H1 (cell line): ENCODE measurements around the gene SPOP. TPM values are rescaled to one million over a fixed set of nuclear protein-coding genes. Genes with fewer than 3 reads are reported as not detected.

Experiments used
- CTCF ChIA-PET: fragments of 300-600 bp; sonication (Branson Sonifier 250); formaldehyde crosslinking; loops from one replicate; lab custom pipeline; 2021; ENCODE audit not compliant: partially characterized antibody; lab: Charles Lee
- POLR2A ChIA-PET: fragments of 300-600 bp; sonication (Branson Sonifier 250); formaldehyde crosslinking; loops from one replicate; lab custom pipeline; 2021; ENCODE audit warnings: inconsistent platforms; ENCODE audit not compliant: partially characterized antibody; lab: Charles Lee
- DNase-seq, 2 experiments: peaks; one replicate each; pipeline versions ENCODE4 v3.0.0 to v3.0.0-alpha.2; 2010 to 2022; ENCODE audit warnings: low spot score in 2 of 2, low read depth in 1 of 2, mixed read lengths in 1 of 2
- FAIRE-seq: peaks from 2 replicates; lab custom pipeline; 2011; peaks lifted over from hg19 to GRCh38; lab: Jason Lieb, UNC
- H2AFZ ChIP-seq: 2 replicates; pipeline ENCODE4 v1.8.1; 2012; ENCODE audit warnings: low read length, inconsistent platforms
- H2AK5ac ChIP-seq: 2 replicates; pipeline ENCODE4 v1.6.1; 2013; ENCODE audit warnings: low read depth, low read length
- H2BK120ac ChIP-seq: replicated peaks from 2 replicates; pipeline ENCODE3; 2013; ENCODE audit warnings: low read depth, low read length, inconsistent platforms
- H2BK12ac ChIP-seq: 2 replicates; pipeline ENCODE4 v1.6.1; 2013; ENCODE audit warnings: low read depth, low read length
- H2BK15ac ChIP-seq: 2 replicates; pipeline ENCODE4 v1.6.1; 2013; ENCODE audit warnings: low read length
- H2BK20ac ChIP-seq: 2 replicates; pipeline ENCODE4 v1.6.1; 2013; ENCODE audit warnings: low read length
- H2BK5ac ChIP-seq: 2 replicates; pipeline ENCODE4 v1.6.1; 2013; ENCODE audit warnings: low read depth, low read length
- H3K14ac ChIP-seq: 2 replicates; pipeline ENCODE4 v1.6.1; 2013; ENCODE audit warnings: inconsistent platforms; ENCODE audit not compliant: insufficient read length
- H3K18ac ChIP-seq: 2 replicates; pipeline ENCODE4 v1.6.1; 2013; ENCODE audit warnings: low read length; ENCODE audit errors: extremely low read depth
- H3K23ac ChIP-seq: 2 replicates; pipeline ENCODE4 v1.6.1; 2013; ENCODE audit warnings: inconsistent platforms; ENCODE audit not compliant: insufficient read length
- H3K23me2 ChIP-seq: 2 replicates; pipeline ENCODE4 v1.6.1; 2013; ENCODE audit warnings: low read depth, low read length
- H3K27ac ChIP-seq: 2 replicates; pipeline ENCODE4 v1.6.1; 2011; ENCODE audit warnings: low read depth, low read length, inconsistent platforms
- H3K27me3 ChIP-seq, 4 experiments: replicated peaks in 1 of 4; 1 replicate in 1 of 4; 2 replicates in 3 of 4; pipeline versions ENCODE4 v1.6.1 to v1.8.1; 2011 to 2013; ENCODE audit warnings: low read length in 3 of 4, mild to moderate bottlenecking in 3 of 4, inconsistent platforms in 2 of 4, mixed read lengths in 2 of 4, moderate library complexity in 1 of 4; ENCODE audit not compliant: control insufficient read depth in 3 of 4, insufficient read depth in 3 of 4; ENCODE audit errors: extremely low read depth in 1 of 4
- H3K36me3 ChIP-seq, 4 experiments: 2 replicates each; pipeline versions ENCODE4 v1.6.1 to v1.8.1; 2011 to 2013; ENCODE audit warnings: mild to moderate bottlenecking in 4 of 4, low read length in 3 of 4, moderate library complexity in 2 of 4, control low read depth in 1 of 4, inconsistent platforms in 1 of 4; ENCODE audit not compliant: insufficient read depth in 4 of 4, control insufficient read depth in 2 of 4
- H3K4ac ChIP-seq: replicated peaks from 2 replicates; pipeline ENCODE3; 2013; ENCODE audit warnings: low read length, low read depth, mixed read lengths, inconsistent platforms; ENCODE audit not compliant: insufficient read length
- H3K4me1 ChIP-seq, 4 experiments: replicated peaks in 1 of 4; 1 replicate in 1 of 4; 2 replicates in 3 of 4; pipeline versions ENCODE4 v1.6.1 to v1.8.1; 2011 to 2013; ENCODE audit warnings: low read length in 3 of 4, inconsistent platforms in 2 of 4, mixed read lengths in 1 of 4; ENCODE audit not compliant: insufficient read depth in 4 of 4, control insufficient read depth in 3 of 4
- H3K4me2 ChIP-seq, 2 experiments: 2 replicates each; pipeline versions ENCODE4 v1.6.1 to v1.8.1; 2011 to 2013; ENCODE audit warnings: low read depth in 2 of 2, low read length in 2 of 2, control low read depth in 1 of 2, inconsistent platforms in 1 of 2, mild to moderate bottlenecking in 1 of 2; ENCODE audit not compliant: insufficient read depth in 1 of 2
- H3K4me3 ChIP-seq, 4 experiments: fragments of 200-600, 300-600 bp in 1 of 4; sonication (generic), shearing (Covaris generic), sonication (Bioruptor Twin) in 1 of 4; 2 replicates each; pipeline versions ENCODE4 v1.5.1 to v1.8.1; 2011 to 2016; ENCODE audit warnings: low read length in 4 of 4, low read depth in 3 of 4, control low read depth in 2 of 4, inconsistent platforms in 2 of 4, mild to moderate bottlenecking in 2 of 4, mixed read lengths in 1 of 4, moderate library complexity in 1 of 4; ENCODE audit not compliant: insufficient read depth in 2 of 4; ENCODE audit errors: extremely low read depth in 1 of 4
- H3K56ac ChIP-seq: replicated peaks from 2 replicates; pipeline ENCODE3; 2013; ENCODE audit warnings: low read depth, mild to moderate bottlenecking, mixed read lengths, low read length, inconsistent platforms; ENCODE audit not compliant: insufficient read length
- H3K79me1 ChIP-seq: 2 replicates; pipeline ENCODE4 v1.6.1; 2013; ENCODE audit warnings: low read depth, low read length, control low read depth
- H3K79me2 ChIP-seq, 2 experiments: 2 replicates each; pipeline versions ENCODE4 v1.6.1 to v1.8.1; 2012 to 2013; ENCODE audit warnings: low read length in 2 of 2, mild to moderate bottlenecking in 2 of 2, inconsistent platforms in 1 of 2; ENCODE audit not compliant: insufficient read depth in 2 of 2, control insufficient read depth in 1 of 2
- H3K9ac ChIP-seq, 4 experiments: replicated peaks in 1 of 4; 1 replicate in 1 of 4; 2 replicates in 3 of 4; pipeline versions ENCODE4 v1.6.1 to v1.8.1; 2011 to 2013; ENCODE audit warnings: low read depth in 3 of 4, low read length in 3 of 4, control low read depth in 2 of 4, mild to moderate bottlenecking in 2 of 4, moderate library complexity in 2 of 4, inconsistent platforms in 1 of 4; ENCODE audit errors: extremely low read depth in 1 of 4
- H3K9me3 ChIP-seq, 2 experiments: 2 replicates each; pipeline versions ENCODE4 v1.6.1 to v1.8.1; 2012 to 2013; ENCODE audit warnings: mild to moderate bottlenecking in 2 of 2, moderate library complexity in 2 of 2, control low read depth in 1 of 2, inconsistent platforms in 1 of 2, low read depth in 1 of 2, low read length in 1 of 2, mixed read lengths in 1 of 2; ENCODE audit not compliant: insufficient read depth in 2 of 2
- H4K20me1 ChIP-seq, 2 experiments: replicated peaks in 1 of 2; 2 replicates each; pipeline versions ENCODE3 to v1.8.1; 2011 to 2013; ENCODE audit warnings: inconsistent platforms in 2 of 2, low read length in 2 of 2, mild to moderate bottlenecking in 1 of 2; ENCODE audit not compliant: insufficient read depth in 2 of 2, control insufficient read depth in 1 of 2
- H4K5ac ChIP-seq: 2 replicates; pipeline ENCODE4 v1.6.1; 2013; ENCODE audit warnings: low read length, low read depth, mixed read lengths, inconsistent platforms; ENCODE audit not compliant: insufficient read length
- H4K8ac ChIP-seq: 2 replicates; pipeline ENCODE4 v1.8.0; 2013; ENCODE audit warnings: mild to moderate bottlenecking, moderate library complexity, low read length, inconsistent platforms; ENCODE audit not compliant: insufficient read depth; ENCODE audit errors: extremely low read depth
- H4K91ac ChIP-seq: replicated peaks from 2 replicates; pipeline ENCODE3; 2013; ENCODE audit warnings: low read length, mixed read lengths, inconsistent platforms; ENCODE audit not compliant: insufficient read length
- KDM1A ChIP-seq: fragments of 200-600, 300-600 bp; sonication (generic); IDR thresholded peaks from 2 replicates; pipeline ENCODE4 v1.7.1; 2016; ENCODE audit warnings: mild to moderate bottlenecking, low read length, borderline replicate concordance
- RNF2 ChIP-seq: fragments of 200-900, 300-1000 bp; sonication (generic); IDR thresholded peaks from 2 replicates; pipeline ENCODE4 v1.7.1; 2016; ENCODE audit warnings: borderline replicate concordance, low read depth, mild to moderate bottlenecking, antibody characterized with exemption, low read length; ENCODE audit not compliant: poor library complexity, severe bottlenecking; ENCODE audit errors: missing control alignments
- WGBS, 2 experiments: shearing (Covaris generic) in 1 of 2; methylation state at CpG; one replicate each; pipeline versions ENCODE4 v1.1.6 to v1.1.7; 2013 to 2015; ENCODE audit warnings: low lambda C conversion rate in 2 of 2, mixed read lengths in 2 of 2, inconsistent platforms in 1 of 2, low coverage in 1 of 2, missing lambda C conversion rate in 1 of 2; ENCODE audit not compliant: insufficient replicate concordance in 2 of 2, insufficient coverage in 1 of 2, insufficient read length in 1 of 2; ENCODE audit errors: extremely low coverage in 1 of 2, missing lambda C conversion rate in 1 of 2; 5-methylcytosine and 5-hydroxymethylcytosine counted together
- polyA plus RNA-seq, 7 experiments: library from polyadenylated mRNA; depleted of rRNA in 3 of 7; stranded (reverse) in 5 of 7; unstranded in 2 of 7; fragments of >200 nt in 5 of 7; fragments of 200-250 nt in 2 of 7; gene quantifications; 1 replicate in 5 of 7; 2 replicates in 1 of 7; 4 replicates in 1 of 7; pipeline versions ENCODE4 v1.2.1 to v1.2.3, GENCODE V29; 2011 to 2013; ENCODE audit warnings: missing spikeins in 2 of 7, mixed read lengths in 2 of 7
- total RNA-seq: library from RNA; stranded (reverse); fragmentation: NEBNext Ultra II Directional; extraction: Animal tissue kit (Norgen Biotek cat#: 25700); gene quantifications from 2 replicates; pipeline ENCODE4 v1.2.1, GENCODE V29; 2021

SPOP gene
- total and polyA plus RNA-seq, 2 of the 8 experiments (the other 6 are each of a cell fraction or from before 2014, with no cell fraction given): 13.3 to 25.6 TPM

GRCh38 chr17:49633250-49633649 is 44.6 kb downstream of the SPOP start:
- Histone ChIP-seq H4K8ac (no peak overlapping the region), H3K4ac (no peak overlapping the region), H3K27me3 (no peaks in the 10 kb centered on the region), H4K91ac (no peak overlapping the region), H2AFZ (no peak overlapping the region), H3K14ac (no peak overlapping the region), H3K4me2 (no peak overlapping the region), H2BK120ac (no peak overlapping the region), H2BK20ac (no peak overlapping the region), H3K27ac (no peak overlapping the region; the same call in 1 of the 2 replicates), H4K5ac (no peak overlapping the region), H3K4me1 (peaks cover 0 to 5% (median 1%) of the 10 kb centered on the region in 4 experiments; a peak in 2 of 7 replicates), H3K56ac (no peak overlapping the region), H3K36me3 (no peaks in the 10 kb centered on the region), H3K79me2 (peaks cover 0 to 14% of the 10 kb centered on the region in 2 experiments; a peak in 1 of 4 replicates), H2BK15ac (no peak overlapping the region), H2BK12ac (no peak overlapping the region), H3K23ac (no peak overlapping the region), H3K9me3 (no peaks in the 10 kb centered on the region), H4K20me1 (peaks cover 0 to 2% of the 10 kb centered on the region in 2 experiments), H2AK5ac (no peak overlapping the region), H3K79me1 (no peaks in the 10 kb centered on the region), H3K9ac (no peak overlapping the region), H3K4me3 (no peak overlapping the region), H3K18ac (no peak overlapping the region), H2BK5ac (no peak overlapping the region), H3K23me2 (0 out of 2 replicates have a peak, but pooled peaks cover 2% of the 10 kb centered on the region)
- 100% methylated on average over 2 of the region's 2 CpGs; no CpG with 5 or more reads in 1 of the 2 experiments for WGBS, 2 experiments
- POLR2A ChIA-PET: no interaction called here
- FAIRE-seq (no peak), DNase-seq (no peak)
- TF ChIP-seq KDM1A (no peak), RNF2 (no peak)
- CTCF ChIA-PET: interaction anchor here (0.9 to 2.5 kb wide), 3 partner anchors 17 to 109 kb away, joined by 3 to 6 read pairs (median 4); no protein-coding TSS in a partner anchor
